ENCODE data around the gene NT5E. TPM values are rescaled to one million over a fixed set of nuclear protein-coding genes. Genes with fewer than 3 reads are reported as not detected.

NT5E gene
- total RNA-seq, 1 donor from 2014 or later = 38.2 TPM

DNA sequence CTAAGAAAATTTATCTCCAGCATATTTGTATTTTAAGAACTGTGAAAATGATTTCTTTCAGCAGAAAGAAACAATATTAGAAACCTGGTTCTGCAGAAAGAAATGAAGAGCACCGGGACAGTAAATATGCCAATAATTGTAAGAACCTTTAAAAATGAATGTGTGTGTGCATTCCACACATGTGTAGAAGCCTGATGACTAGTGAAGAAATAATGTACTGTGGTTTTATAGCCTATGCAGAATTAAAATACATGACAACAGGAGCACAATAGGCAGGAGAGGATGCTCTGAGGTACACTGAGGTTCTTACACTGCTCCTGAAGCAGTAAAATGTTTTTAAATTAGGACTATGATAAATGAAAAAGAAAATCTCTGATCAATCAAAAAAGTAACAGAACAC is 94.9 kb downstream of the NT5E start:
- Mint-ChIP-seq H3K27ac (no peak overlapping the region), H3K4me1 (ENCODE audit: low read depth) (no peaks in the 10 kb centered on the region), H3K9me3 (ENCODE audit: low read depth) (peaks cover 4% of the 10 kb centered on the region), H3K4me3 (ENCODE audit: low read depth) (no peak overlapping the region), H3K27me3 (no peaks in the 10 kb centered on the region), H3K36me3 (ENCODE audit: insufficient read depth) (peaks cover 16% of the 10 kb centered on the region)
- no peak for DNase-seq (ENCODE audit: low spot score, unreplicated experiment)
- TF ChIP-seq, protein P1, sequence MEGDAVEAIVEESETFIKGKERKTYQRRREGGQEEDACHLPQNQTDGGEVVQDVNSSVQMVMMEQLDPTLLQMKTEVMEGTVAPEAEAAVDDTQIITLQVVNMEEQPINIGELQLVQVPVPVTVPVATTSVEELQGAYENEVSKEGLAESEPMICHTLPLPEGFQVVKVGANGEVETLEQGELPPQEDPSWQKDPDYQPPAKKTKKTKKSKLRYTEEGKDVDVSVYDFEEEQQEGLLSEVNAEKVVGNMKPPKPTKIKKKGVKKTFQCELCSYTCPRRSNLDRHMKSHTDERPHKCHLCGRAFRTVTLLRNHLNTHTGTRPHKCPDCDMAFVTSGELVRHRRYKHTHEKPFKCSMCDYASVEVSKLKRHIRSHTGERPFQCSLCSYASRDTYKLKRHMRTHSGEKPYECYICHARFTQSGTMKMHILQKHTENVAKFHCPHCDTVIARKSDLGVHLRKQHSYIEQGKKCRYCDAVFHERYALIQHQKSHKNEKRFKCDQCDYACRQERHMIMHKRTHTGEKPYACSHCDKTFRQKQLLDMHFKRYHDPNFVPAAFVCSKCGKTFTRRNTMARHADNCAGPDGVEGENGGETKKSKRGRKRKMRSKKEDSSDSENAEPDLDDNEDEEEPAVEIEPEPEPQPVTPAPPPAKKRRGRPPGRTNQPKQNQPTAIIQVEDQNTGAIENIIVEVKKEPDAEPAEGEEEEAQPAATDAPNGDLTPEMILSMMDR (IDR thresholded peaks at IDR 0.05; ENCODE audit: unreplicated experiment) = no peak

Other genes with a start within 250 kb of the NT5E start
- gene SNX14, start 143.8 kb downstream of the NT5E start, total RNA-seq = 88.3 and 97.0 TPM in 2 replicates
- gene SYNCRIP, start 192.8 kb downstream of the NT5E start, total RNA-seq = 127 and 136 TPM in 2 replicates